ENCODE data around the gene NOC4L. TPM values are rescaled to one million over a fixed set of nuclear protein-coding genes. Genes with fewer than 3 reads are reported as not detected.

Gene NOC4L
- polyA plus RNA-seq, 1 of the 3 experiments (the other 2 are of a cell fraction), result 12.9 TPM

GRCh38 chr12:132099739-132100138, 44.5 kb upstream of the NOC4L start (continued):
- TF ChIP-seq GATA2 (CRISPR knock-in tag; IDR thresholded peaks at IDR 0.05), result no peak
- TF ChIP-seq MEF2A (IDR thresholded peaks at IDR 0.05; ENCODE audit: borderline replicate concordance, low read depth), result no peak
- TF ChIP-seq YY1 (IDR thresholded peaks at IDR 0.05; ENCODE audit: low read depth), result no peak
- no peak for TF ChIP-seq USF1 (IDR thresholded peaks at IDR 0.05; ENCODE audit: borderline replicate concordance, low read depth)
- TF ChIP-seq CTCF (IDR thresholded peaks at IDR 0.05), result no peak

- H3K79me2 ChIP-seq (ENCODE audit: insufficient read depth), result peaks cover 50% of the 10 kb centered on the region; the same call in 1 of the 2 replicates
- TF ChIP-seq FOXM1 (IDR thresholded peaks at IDR 0.05; ENCODE audit: low read depth), result no peak
- TF ChIP-seq CHD2 (IDR thresholded peaks at IDR 0.05; ENCODE audit: low read length, partially characterized antibody), result no peak
- no peak for TF ChIP-seq MAX (IDR thresholded peaks at IDR 0.05; ENCODE audit: low read depth)
- TF ChIP-seq NRF1 (IDR thresholded peaks at IDR 0.05; ENCODE audit: low read depth, low read length), result no peak
- TF ChIP-seq YY1 (IDR thresholded peaks at IDR 0.05; ENCODE audit: low read depth), result no peak
- TF ChIP-seq MEF2A (IDR thresholded peaks at IDR 0.05; ENCODE audit: borderline replicate concordance, low read depth), result no peak
- no peak for TF ChIP-seq SMC3 (IDR thresholded peaks at IDR 0.05; ENCODE audit: low read depth, low read length)
- no peak for TF ChIP-seq RXRA (IDR thresholded peaks at IDR 0.05; ENCODE audit: borderline replicate concordance, low read depth)
- no peak for TF ChIP-seq IRF3 (IDR thresholded peaks at IDR 0.05; ENCODE audit: low read depth, low read length)
- no peak for TF ChIP-seq TEAD4 (IDR thresholded peaks at IDR 0.05; ENCODE audit: borderline replicate concordance, insufficient read depth)
- no peak for TF ChIP-seq ELF1 (IDR thresholded peaks at IDR 0.05)
- no peak for TF ChIP-seq JUND (IDR thresholded peaks at IDR 0.05)
- TF ChIP-seq SIN3A (IDR thresholded peaks at IDR 0.05; ENCODE audit: borderline replicate concordance, low read depth, low read length), result no peak
- TF ChIP-seq REST (IDR thresholded peaks at IDR 0.05; ENCODE audit: low read depth, low read length), result no peak
- TF ChIP-seq EZH2phosphoT487 (IDR thresholded peaks at IDR 0.05; ENCODE audit: borderline replicate concordance, low read depth), result no peak
- no peak for TF ChIP-seq MXI1 (IDR thresholded peaks at IDR 0.05; ENCODE audit: low read depth, low read length)
- TF ChIP-seq NFIC (IDR thresholded peaks at IDR 0.05; ENCODE audit: borderline replicate concordance), result no peak
- no peak for TF ChIP-seq ZBTB33 (IDR thresholded peaks at IDR 0.05; ENCODE audit: borderline replicate concordance, low read depth)
- no peak for TF ChIP-seq FOXJ3 (CRISPR knock-in tag; IDR thresholded peaks at IDR 0.05)
- no peaks in the 10 kb centered on the region for H3K9me2 ChIP-seq
- no peak overlapping the region for H3K4me3 ChIP-seq (ENCODE audit: low read depth in 2 of 2, low read length in 1 of 2)
- H3K4me2 ChIP-seq, result no peak overlapping the region
- DNase-seq, result no peak
- H3F3A ChIP-seq (replicated peaks; ENCODE audit: insufficient read depth), result no peaks in the 10 kb centered on the region
- 98% methylated on average over 8 of the region's 13 CpGs for WGBS (ENCODE audit: low lambda C conversion rate)
- ChIA-PET CTCF (no interaction called here), POLR2A (no interaction called here)
- H3K9ac ChIP-seq, result no peak overlapping the region
- H3K9me3 ChIP-seq, result no peaks in the 10 kb centered on the region
- no peaks in the 10 kb centered on the region for H3K27me3 ChIP-seq (ENCODE audit: insufficient read depth)
- no peak overlapping the region for H3K27ac ChIP-seq (ENCODE audit: low read depth in 2 of 2, low read length in 1 of 2)
- no peaks in the 10 kb centered on the region for H3K4me1 ChIP-seq (ENCODE audit: control insufficient read depth in 1 of 2, insufficient read depth in 2 of 2, low read depth in 1 of 2, low read length in 1 of 2)
- 0 out of 2 replicates have a peak, but pooled peaks cover 8% of the 10 kb centered on the region for H4K20me1 ChIP-seq (ENCODE audit: insufficient read depth)
- H2AFZ ChIP-seq (ENCODE audit: low read depth), result no peak overlapping the region
- H3K36me3 ChIP-seq (replicated peaks in 1 of 2; ENCODE audit: control insufficient read depth in 1 of 2, insufficient read depth in 2 of 2, low read length in 1 of 2), result peaks cover 19 to 27% of the 10 kb centered on the region in 2 experiments
Observed at GRCh38 chr12:132100306-132101065, 43.8 kb upstream of the NOC4L start.

Measured in SK-N-SH (cell line).